GM19455 (cell line): ENCODE data around the gene HLA-DQA1.
A peak's percentile ranks its signal among the peaks of the same experiment; 100 is the strongest.
"Not testable (repeated sequence)": the region's sequence is repeated elsewhere in the genome, so short reads cannot be mapped to it uniquely, and the experiment has no call there.

ENCODE experiments used
- ATAC-seq: cut with Tn5 transposase; IDR thresholded peaks from one replicate; pipeline ENCODE4 v1.9.1; 2021; ENCODE audit not compliant: unreplicated experiment

The HLA-DQA1 gene

DNA sequence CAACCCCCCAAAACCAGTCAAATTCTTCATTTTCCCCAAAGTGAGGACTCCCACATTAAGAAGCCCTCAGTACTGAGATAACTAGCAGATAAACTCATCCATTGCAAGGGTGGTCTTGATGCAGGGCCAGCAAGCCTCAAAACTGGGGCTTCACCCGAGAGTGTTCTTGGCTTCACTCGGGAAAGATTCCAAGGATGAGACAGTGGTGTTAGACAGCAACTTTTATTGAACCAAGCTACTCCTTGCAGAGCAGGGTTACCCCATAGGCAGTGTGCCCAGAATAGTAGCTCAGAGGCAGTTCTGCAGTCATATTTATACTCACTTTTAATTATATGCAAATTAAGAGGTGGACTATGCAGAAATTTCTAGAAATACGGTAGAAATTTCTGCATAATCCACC, 15.8 kb upstream of the HLA-DQA1 start:
- ATAC-seq = no peak

DNA sequence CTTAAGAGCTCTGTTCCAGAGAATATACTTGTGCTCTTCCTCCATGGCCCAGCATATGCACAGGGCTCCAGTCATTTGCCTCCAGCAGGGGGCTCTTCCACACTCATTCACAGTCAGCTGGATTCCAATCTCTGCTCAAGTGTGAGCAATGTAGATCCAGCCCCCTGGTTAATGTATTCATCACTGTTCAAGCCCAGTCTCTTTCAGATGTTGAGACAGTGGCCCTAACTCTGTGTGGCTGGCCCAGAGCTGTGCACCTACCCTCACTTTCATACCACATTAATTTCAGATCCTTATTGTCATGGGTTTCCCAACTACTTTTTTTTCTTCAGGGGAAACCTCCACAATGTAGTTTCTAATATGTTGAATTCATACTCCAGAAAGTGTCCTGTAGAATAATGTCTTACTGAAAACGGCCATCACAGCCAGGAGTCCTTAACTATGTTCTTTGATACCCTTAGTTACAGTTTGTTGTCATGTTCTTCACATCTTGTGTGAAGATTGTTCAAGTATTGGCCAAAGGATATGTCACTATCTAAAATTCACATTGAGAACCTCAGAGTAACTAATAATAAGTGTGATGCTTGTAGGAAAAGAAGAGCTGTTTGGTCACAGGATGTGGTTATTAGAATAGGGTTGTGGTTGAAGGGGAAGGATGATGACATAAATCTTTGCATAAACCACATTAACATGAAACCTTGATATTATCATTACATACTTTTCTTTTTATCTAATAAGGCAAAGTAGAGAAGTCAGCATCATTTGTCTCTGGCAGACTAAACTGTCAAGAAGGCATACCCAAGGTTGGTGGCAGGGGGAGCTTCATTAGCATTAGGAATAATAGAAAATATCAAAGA, 14.4 kb upstream of the HLA-DQA1 start:
- peak; percentile 73 for ATAC-seq

DNA sequence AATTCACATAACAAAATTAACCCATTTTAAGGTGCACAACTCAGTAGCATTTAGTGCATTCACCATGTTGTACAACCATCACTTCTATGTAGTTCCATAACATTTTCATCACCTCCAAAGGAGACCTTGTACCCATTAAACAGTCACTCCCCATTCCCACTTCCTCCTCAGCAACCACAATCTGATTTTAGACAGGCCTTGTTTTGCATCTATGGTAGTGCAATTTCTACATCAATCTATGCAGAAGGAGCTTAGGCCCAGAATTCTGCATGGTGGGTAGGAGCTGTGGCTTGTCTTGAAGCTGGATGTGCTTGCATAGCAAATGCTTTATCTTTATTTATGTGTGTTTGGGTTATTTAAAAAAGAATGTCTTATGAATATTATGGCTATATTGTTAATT, 13.5 kb upstream of the HLA-DQA1 start:
- no peak for ATAC-seq

DNA sequence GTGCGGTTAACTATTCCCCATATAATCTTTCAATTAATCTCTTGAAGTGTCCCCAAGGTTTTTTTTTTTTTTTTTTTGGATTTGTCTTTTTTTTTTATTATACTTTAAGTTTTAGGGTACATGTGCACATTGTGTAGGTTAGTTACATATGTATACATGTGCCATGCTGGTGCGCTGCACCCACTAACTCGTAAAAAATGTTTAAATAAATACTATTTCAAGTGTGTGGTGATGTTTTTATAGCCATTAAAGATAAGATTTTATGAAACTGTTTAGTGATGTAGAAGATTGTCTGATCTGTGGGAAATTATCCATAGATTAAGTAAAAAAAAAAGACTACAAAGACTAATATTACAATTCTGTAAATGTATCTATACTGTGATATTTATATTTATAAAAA, 12.6 kb upstream of the HLA-DQA1 start:
- ATAC-seq = no peak

DNA sequence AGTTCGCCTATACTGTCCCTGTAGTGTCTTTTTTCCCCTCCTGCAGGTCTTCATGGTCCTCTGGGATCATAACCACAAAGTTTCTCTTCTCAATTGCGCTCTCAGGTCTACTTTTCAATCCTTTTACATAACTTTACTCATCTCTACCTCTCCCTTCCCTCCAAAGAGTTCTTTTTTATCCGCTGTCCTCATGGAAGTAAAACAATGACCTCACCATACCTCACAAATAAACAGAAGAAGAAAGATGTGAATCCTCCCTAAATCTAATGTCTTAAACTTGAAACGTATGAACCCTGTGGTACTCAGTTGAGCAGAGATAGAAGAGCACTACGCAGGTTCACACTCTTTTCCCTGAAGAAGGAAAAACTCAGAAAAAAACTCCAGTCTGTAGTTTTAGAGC, 12.1 kb upstream of the HLA-DQA1 start:
- no peak for ATAC-seq

DNA sequence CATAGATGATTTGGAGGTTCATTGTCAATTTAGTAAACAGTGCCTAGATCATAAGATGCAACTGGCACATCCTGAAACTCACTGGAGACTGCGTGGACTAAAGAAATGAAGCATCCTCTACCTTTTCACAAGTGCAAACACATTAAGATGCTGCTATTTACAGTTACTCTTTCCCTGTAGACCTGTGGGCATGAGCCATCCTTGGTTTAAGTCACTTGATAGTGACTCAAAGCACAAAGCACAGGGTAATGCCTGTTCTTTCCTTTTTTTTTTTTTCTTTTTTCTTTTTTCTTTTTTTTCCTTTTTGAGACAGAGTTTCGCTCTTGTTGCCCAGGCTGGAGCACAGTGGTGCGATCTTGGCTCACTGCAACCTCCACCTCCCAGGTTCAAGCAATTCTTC, 10.0 kb upstream of the HLA-DQA1 start:
- no peak for ATAC-seq

DNA sequence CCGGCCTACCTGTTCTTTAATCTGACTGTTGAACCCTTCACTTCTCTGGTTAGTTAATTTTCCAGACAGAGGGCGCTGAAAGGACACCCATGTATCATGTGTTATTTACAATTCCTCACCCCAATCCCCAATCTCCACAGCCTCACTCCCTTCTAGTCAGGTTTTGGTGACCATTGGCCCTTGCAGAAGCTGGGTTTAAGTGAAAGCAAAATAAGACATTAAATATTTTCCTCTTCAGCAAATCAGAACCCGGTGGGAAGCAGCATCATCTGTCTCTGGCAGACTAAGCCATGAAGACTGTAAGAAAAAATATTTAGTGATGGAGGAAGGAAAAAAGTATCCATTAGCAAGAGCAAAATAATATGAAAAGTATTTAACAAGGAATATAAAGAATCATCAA, 9.4 kb upstream of the HLA-DQA1 start:
- ATAC-seq = peak; percentile 57

DNA sequence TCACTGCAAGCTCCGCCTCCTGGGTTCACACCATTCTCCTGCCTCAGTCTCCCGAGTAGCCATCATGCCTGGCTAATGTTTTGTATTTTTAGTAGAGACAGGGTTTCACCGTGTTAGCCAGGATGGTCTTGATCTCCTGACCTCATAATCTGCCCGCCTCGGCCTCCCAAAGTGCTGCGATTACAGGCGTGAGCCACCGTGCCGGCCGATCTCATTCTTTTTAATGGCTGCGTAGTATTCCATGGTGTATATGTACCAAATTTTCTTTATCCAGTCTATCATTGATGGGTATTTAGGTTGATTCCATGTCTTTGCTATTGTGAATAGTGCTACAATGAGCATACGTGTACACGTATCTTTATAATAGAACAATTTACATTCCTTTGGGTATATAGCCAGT, 7.4 kb upstream of the HLA-DQA1 start:
- not testable (repeated sequence) for ATAC-seq

DNA sequence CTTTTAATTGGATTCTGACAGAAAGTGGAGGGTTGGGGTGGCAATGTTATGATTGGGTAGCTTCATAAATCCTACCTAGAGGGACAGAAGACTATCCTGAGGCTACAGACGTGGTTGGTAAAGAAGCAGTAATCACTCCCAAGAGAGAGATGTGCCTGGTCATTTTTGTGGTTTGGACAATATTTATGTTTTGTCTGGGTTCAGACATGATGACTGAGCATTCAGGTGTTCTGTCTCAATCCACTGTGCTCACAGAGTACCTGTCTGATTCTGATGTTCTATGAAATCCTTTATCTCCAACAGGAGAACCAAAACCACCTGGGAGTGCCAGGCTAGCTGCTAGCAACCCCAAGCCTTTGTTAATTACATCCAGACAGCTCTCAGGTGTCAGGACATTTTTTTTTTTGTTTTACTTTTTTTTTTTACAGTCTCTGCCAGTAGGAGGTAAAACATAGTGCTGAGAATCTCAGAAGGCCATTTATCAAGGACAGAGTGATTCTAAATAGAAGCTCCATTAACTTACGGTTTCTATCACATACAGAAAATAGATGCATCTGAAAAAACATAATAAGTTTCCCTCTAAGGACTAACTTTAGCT, 1.6 kb upstream of the HLA-DQA1 start:
- ATAC-seq = no peak

DNA sequence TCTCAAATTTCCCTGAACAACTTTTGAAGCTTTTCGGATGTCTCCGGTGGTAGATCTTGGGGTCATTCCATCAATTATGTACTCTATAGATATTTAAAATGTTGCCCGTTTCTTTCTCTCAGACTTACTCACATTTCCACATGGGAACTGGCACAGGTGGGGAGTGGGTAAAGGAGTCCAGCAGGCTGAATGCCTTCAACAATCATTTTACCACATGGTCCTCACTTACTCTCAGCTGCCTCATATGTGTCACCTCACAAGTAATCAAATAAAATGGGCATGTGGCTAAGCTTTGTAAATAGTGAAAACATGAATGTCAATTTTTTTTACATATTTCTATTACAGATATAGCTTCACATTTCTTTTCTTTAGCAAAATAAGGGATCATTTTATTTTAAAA, 677 bp downstream of the HLA-DQA1 start:
- no peak for ATAC-seq

DNA sequence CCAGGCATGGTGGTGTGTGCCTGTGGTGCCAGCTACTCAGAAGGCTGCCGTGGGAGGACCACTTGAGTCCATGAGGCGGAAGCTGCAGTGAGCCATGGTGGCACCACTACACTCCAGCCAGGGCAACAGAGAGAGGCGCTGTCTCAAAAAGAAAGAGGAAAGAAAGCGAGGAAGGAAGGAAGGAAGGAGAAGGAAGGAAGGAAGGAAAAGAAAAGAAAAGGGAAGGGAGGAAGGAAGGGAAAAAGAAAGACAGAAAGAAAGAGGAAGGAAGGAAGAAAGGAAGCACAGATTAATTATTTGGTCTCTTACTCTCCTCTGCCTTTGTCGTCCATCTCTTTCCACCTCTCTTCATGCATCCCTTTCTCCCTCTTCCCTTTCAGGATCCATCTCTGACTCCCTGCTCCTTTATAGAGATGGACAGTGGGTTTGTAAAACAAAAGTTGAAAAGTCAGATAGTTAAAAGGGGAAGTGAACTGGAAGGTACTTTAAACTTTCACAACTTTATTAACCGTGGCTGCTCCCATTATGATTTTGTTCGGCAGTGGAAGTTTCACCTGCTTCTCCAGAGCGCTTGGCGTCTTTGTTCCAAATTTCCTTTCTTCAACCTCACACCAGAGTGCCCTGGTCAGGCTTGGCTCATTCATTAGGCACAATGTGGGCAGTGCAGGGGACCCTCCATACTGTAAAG, 1.5 kb downstream of the HLA-DQA1 start:
- ATAC-seq = no peak

DNA sequence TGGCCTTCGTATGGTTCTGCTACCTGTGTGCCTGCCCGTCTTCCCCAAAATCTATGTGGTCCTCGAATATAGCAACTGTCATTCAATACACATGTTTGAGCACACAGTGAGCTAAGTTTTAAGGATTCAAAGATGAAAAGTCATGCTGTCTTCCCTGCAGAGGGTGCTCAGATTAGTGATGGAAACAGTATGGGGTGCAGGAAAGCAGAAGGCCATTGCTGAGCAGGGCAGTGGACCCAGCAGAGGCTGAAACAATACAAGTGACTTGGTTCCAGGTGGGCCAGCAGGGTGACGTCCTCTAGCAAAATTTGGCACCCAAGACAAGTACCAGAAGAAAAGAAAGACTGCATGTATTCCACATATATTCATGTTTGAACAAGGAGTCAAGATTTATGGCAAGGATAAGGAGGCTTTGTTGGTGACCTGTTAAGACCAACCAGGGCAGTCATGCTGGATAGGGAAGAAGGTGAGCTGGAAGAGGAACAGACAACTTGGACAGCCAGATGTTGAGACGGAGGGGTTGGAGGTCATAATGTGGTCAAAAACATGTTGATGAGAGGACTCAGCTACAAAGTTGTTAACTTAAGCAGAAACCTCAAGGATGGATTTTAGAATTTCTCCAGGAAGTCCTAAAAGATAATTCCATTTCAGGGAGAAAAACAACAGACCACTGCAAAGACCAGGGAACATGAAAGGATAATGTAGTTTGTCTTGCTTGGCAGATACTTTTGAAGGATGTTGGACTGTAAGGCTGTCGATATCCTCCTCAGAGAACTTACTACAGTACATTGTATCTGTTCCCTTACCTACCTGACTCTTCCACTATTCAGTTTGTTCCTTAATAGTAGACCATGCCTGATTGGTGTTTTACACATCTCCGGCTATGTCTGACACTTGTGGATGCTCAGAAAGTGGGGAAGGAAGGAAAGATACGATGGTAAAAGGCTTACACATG, 2.5 kb downstream of the HLA-DQA1 start:
- no peak for ATAC-seq

DNA sequence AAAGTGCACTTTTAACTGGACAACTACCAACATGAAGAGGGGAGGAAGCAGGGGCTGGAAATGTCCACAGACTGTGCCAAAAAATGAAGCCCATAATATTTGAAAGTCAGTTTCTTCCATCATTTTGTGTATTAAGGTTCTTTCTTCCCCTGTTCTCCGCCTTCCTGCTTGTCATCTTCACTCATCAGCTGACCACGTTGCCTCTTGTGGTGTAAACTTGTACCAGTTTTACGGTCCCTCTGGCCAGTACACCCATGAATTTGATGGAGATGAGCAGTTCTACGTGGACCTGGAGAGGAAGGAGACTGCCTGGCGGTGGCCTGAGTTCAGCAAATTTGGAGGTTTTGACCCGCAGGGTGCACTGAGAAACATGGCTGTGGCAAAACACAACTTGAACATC, 3.9 kb downstream of the HLA-DQA1 start:
- ATAC-seq = no peak

DNA sequence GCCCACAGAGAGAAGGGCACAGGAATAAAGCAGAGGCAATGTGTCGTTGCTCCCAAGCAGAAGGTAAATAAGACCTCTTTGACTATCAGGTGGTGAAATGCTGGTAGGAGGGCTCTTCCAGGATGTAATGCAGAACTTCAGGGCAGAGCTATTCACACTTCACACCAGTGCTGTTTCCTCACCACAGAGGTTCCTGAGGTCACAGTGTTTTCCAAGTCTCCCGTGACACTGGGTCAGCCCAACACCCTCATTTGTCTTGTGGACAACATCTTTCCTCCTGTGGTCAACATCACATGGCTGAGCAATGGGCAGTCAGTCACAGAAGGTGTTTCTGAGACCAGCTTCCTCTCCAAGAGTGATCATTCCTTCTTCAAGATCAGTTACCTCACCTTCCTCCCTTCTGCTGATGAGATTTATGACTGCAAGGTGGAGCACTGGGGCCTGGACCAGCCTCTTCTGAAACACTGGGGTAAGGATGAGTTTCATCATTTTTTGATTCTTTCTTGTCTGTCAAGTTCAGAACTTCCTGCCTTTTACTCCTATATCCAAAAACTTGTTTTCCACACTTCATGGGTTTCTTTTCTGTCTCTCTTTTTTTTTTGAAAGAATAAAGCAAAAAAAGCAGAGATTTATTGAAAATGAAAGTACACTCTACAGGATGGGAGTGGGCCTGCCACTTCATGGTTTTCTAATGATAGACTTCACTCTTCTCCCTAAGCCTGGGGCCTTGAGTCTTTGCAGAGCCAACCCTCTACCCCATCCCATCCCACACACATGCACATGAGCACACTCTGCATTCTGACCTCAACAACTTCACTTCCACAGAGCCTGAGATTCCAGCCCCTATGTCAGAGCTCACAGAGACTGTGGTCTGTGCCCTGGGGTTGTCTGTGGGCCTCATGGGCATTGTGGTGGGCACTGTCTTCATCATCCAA, 4.8 kb downstream of the HLA-DQA1 start:
- not testable (repeated sequence) for ATAC-seq

DNA sequence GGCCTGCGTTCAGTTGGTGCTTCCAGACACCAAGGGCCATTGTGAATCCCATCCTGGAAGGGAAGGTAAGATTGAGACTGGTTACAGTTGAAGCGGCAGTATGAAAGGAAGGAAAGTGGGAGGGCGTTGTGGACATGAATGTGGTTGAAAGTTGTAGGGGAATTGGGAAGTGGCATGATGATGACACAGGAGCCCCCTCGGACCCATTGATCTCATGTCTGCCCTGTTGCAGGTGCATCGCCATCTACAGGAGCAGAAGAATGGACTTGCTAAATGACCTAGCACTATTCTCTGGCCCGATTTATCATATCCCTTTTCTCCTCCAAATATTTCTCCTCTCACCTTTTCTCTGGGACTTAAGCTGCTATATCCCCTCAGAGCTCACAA, 5.5 kb downstream of the HLA-DQA1 start:
- ATAC-seq = no peak

DNA sequence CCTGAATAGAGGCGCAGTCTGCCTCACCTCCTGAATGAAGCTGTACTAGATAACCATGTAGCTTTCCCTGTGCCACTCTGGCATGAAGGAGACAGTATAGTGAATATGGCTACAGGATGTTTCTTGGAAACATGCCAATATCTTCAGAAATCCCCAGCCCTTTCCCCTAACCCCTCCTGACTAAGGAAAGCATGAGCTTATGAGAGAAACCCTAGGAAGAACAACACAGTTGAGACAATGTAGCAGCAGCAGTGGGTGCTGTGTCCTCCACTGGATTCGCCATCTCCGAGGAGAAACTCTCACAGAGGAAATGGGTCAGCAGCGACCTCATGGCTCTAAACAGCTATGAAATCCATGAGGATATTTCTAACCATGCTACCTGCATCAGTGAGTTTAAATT, 6.7 kb downstream of the HLA-DQA1 start:
- ATAC-seq = no peak

DNA sequence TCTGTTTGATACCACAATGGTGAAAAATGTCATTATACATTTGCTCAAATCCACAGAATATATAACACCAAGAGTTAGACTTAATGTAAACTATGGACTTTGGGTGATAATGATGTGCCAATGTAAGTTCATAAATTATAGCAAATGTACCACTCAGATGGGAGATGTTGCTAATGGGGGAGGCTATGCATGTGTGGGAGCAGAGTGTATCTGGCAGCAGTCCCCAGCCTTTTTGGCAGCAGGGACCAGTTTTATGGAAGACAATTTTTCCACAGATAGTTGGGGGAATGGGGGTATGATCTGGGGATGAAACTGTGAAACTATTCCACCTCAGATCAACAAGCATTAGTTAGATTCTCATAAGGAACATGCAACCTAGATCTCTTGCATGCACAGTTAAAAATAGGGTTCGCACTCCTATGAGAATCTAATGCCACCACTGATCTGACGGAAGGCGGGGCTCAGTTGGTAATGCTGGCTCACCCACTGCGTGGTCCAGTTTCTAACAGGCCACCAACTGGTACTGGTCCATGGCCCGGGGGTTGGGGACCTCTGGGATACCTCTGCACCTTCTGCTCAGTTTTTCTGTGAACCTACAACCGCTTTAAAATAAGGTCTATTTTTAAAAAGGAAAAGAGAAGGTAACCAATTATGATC, 8.0 kb downstream of the HLA-DQA1 start:
- ATAC-seq = no peak

DNA sequence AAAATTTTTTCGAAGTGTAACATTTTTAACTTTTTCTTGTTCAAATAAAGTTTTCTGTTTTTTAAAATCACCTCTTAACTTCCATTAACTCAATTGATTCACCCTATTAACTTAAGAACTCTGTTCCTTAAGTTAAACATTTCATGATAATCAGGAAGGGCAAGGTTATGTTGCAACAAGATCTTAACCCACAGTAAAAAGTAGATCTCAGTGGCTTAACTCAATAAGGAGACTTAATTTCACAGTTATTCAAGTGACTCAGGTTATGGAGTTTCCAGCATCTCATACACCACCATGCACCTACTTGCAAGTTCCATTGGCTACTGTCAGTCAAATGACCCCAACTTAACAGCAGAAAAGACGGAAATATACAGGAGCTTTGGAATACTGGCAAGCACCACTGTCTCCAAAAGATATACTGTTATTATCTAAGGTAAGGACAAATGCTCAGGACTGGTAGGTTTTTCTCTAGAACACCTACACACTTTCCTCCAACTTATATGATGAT, 18.1 kb downstream of the HLA-DQA1 start:
- no peak for ATAC-seq

DNA sequence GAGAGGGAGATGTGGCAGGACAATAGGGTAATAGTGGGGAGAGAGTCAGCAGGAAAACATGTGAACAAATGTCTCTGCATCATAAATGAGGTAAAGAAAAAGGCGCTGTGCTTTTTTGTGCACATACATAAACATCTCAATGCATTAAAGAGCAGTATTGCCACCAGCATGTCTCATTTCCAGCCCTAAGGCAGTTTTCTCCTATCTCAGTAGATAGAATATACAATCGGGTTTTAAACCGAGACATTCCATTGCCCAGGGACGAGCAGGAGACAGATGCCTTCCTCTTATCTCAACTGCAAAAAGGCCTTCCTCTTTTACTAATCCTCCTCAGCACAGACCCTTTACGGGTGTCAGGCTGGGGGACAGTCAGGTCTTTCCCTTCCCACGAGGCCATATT, 20.1 kb downstream of the HLA-DQA1 start:
- not testable (repeated sequence) for ATAC-seq
